Measurements from ENCODE around the gene SSR4. TPM values are rescaled to one million over a fixed set of nuclear protein-coding genes. Genes with fewer than 3 reads are reported as not detected.

SSR4 gene
- total and polyA plus RNA-seq, 2 donors (not counting 1 experiment from before 2014, with no cell fraction given): 141 to 144 TPM

DNA sequence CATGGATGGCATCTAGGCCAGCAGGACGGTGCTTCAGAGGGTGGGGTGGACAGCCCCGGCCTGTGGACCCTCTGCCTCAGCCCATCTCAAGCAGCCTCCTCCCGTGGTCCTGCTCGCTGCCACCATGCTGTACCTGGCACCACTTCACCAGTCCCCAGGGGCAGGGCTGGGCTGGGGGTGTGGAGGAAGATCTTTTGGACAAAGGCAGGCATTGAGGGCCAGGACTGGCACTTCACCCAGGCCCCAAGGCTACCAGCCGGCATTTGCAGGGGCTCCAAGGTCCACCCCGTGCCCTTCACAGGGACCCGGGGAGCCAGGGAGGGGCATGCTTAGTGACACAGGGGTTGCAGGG lies 29.7 kb upstream of the SSR4 start:
- H3K79me2 ChIP-seq (ENCODE audit: control insufficient read depth, insufficient read depth, low read length): no peaks in the 10 kb centered on the region
- H3K4me2 ChIP-seq (ENCODE audit: extremely low read depth, insufficient read depth, low read length): no peak overlapping the region
- H3K9ac ChIP-seq (ENCODE audit: insufficient read depth, low read length): no peak overlapping the region
- H2AFZ ChIP-seq (ENCODE audit: low read length): no peak overlapping the region
- no peak for DNase-seq (ENCODE audit: low read depth in 2 of 2)
- TF ChIP-seq, protein P1, sequence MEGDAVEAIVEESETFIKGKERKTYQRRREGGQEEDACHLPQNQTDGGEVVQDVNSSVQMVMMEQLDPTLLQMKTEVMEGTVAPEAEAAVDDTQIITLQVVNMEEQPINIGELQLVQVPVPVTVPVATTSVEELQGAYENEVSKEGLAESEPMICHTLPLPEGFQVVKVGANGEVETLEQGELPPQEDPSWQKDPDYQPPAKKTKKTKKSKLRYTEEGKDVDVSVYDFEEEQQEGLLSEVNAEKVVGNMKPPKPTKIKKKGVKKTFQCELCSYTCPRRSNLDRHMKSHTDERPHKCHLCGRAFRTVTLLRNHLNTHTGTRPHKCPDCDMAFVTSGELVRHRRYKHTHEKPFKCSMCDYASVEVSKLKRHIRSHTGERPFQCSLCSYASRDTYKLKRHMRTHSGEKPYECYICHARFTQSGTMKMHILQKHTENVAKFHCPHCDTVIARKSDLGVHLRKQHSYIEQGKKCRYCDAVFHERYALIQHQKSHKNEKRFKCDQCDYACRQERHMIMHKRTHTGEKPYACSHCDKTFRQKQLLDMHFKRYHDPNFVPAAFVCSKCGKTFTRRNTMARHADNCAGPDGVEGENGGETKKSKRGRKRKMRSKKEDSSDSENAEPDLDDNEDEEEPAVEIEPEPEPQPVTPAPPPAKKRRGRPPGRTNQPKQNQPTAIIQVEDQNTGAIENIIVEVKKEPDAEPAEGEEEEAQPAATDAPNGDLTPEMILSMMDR (conservative IDR thresholded peaks at IDR 0.05 in 1 of 2, IDR thresholded peaks at IDR 0.05 in 1 of 2; ENCODE audit: low read depth in 1 of 2, low read length in 2 of 2): no peak
- TF ChIP-seq EZH2 (IDR thresholded peaks at IDR 0.05; ENCODE audit: low read length, missing control alignments): no peak
- H3K27me3 ChIP-seq (ENCODE audit: control insufficient read depth, insufficient read depth, low read length): no peaks in the 10 kb centered on the region
- no peak overlapping the region for H3K27ac ChIP-seq (ENCODE audit: insufficient read depth, low read length)
- no peaks in the 10 kb centered on the region for H3K9me3 ChIP-seq (ENCODE audit: control insufficient read depth, insufficient read depth, low read depth, low read length)
- H4K20me1 ChIP-seq (ENCODE audit: control insufficient read depth, extremely low read depth, insufficient read depth, low read length): no peaks in the 10 kb centered on the region
- peaks cover 3% of the 10 kb centered on the region for H3K4me1 ChIP-seq (ENCODE audit: control insufficient read depth, extremely low read depth, insufficient read depth, low read length)
- H3K36me3 ChIP-seq (ENCODE audit: control insufficient read depth, insufficient read depth, low read length): no peaks in the 10 kb centered on the region
- peak overlapping the region in 1 of 4 experiments; percentile 48 for H3K4me3 ChIP-seq (replicated peaks in 1 of 4; ENCODE audit: control extremely low read depth in 1 of 4, insufficient read depth in 1 of 4, low read depth in 3 of 4, low read length in 4 of 4)

DNA sequence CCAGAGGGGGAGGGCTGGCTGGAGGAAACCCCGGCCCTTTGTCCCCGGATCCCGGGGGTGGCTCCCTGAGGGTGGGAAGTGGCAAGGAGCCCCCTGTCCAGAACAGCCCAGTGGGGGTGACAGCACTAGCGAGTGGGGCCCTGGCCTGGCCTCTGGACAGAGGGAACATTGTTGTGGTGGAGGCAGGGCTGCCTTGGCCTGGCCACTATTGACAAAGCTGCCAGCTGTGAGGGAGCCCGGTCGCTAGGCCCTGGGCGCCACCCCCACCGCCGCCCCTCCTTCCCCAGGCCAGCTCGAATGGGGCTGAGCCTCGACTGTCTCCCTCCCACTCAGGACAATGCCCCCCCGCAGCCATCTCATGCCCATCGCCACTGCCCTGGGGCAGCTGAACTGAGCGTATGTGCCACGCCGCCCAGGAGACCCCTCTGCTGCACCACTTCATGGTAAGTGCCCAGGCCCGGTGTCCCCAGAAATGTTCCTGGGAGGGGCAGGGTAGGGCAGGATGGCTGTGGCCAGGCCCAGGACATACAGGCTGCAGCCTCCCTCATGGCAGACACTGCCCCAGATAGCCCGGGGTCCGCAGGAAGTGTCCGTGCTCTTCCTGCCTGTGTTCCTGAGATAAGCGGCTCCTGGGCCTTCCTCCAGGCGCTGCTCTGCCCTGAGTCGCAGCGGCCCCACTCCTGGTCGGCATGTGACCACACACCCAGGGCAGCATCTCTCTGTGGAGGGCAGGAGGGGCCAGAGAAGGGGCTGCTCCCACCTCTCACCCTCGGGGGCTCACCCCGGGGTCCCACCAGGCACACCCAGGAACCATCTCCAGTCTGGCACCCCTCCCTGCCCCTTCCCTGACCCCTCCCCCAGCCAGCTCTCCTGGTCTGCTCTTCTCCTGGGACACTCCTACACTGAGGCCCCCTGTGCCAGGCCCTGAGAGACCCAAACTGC lies 29.1 kb upstream of the SSR4 start:
- TF ChIP-seq, protein P1 (conservative IDR thresholded peaks at IDR 0.05 in 1 of 2, IDR thresholded peaks at IDR 0.05 in 1 of 2; ENCODE audit: low read depth in 1 of 2, low read length in 2 of 2): no peak
- TF ChIP-seq EZH2 (IDR thresholded peaks at IDR 0.05; ENCODE audit: low read length, missing control alignments): no peak
- Histone ChIP-seq H4K20me1 (ENCODE audit: control insufficient read depth, extremely low read depth, insufficient read depth, low read length) (no peaks in the 10 kb centered on the region), H3K36me3 (ENCODE audit: control insufficient read depth, insufficient read depth, low read length) (no peaks in the 10 kb centered on the region), H3K4me1 (ENCODE audit: control insufficient read depth, extremely low read depth, insufficient read depth, low read length) (peaks cover 3% of the 10 kb centered on the region), H3K4me3 (replicated peaks in 1 of 4; ENCODE audit: control extremely low read depth in 1 of 4, insufficient read depth in 1 of 4, low read depth in 3 of 4, low read length in 4 of 4) (peak overlapping the region in 1 of 4 experiments; percentile 22), H3K9ac (ENCODE audit: insufficient read depth, low read length) (no peak overlapping the region), H3K27ac (ENCODE audit: insufficient read depth, low read length) (no peak overlapping the region), H3K27me3 (ENCODE audit: control insufficient read depth, insufficient read depth, low read length) (no peaks in the 10 kb centered on the region), H3K79me2 (ENCODE audit: control insufficient read depth, insufficient read depth, low read length) (no peaks in the 10 kb centered on the region), H2AFZ (ENCODE audit: low read length) (no peak overlapping the region), H3K9me3 (ENCODE audit: control insufficient read depth, insufficient read depth, low read depth, low read length) (no peaks in the 10 kb centered on the region), H3K4me2 (ENCODE audit: extremely low read depth, insufficient read depth, low read length) (peak overlapping the region; percentile 44)
- peak in 1 of 2 donors; percentile 14 for DNase-seq (ENCODE audit: low read depth in 2 of 2)

- TF ChIP-seq, protein P1 (conservative IDR thresholded peaks at IDR 0.05 in 1 of 2, IDR thresholded peaks at IDR 0.05 in 1 of 2; ENCODE audit: low read depth in 1 of 2, low read length in 2 of 2): no peak
- TF ChIP-seq EZH2 (IDR thresholded peaks at IDR 0.05; ENCODE audit: low read length, missing control alignments): no peak
- Histone ChIP-seq H3K27ac (ENCODE audit: insufficient read depth, low read length) (no peak overlapping the region), H2AFZ (ENCODE audit: low read length) (no peak overlapping the region), H4K20me1 (ENCODE audit: control insufficient read depth, extremely low read depth, insufficient read depth, low read length) (no peaks in the 10 kb centered on the region), H3K36me3 (ENCODE audit: control insufficient read depth, insufficient read depth, low read length) (no peaks in the 10 kb centered on the region), H3K4me3 (replicated peaks in 1 of 4; ENCODE audit: control extremely low read depth in 1 of 4, insufficient read depth in 1 of 4, low read depth in 3 of 4, low read length in 4 of 4) (peak overlapping the region in 1 of 4 experiments; percentile 22), H3K79me2 (ENCODE audit: control insufficient read depth, insufficient read depth, low read length) (no peaks in the 10 kb centered on the region), H3K9ac (ENCODE audit: insufficient read depth, low read length) (no peak overlapping the region), H3K4me1 (ENCODE audit: control insufficient read depth, extremely low read depth, insufficient read depth, low read length) (peaks cover 3% of the 10 kb centered on the region), H3K9me3 (ENCODE audit: control insufficient read depth, insufficient read depth, low read depth, low read length) (no peaks in the 10 kb centered on the region), H3K4me2 (ENCODE audit: extremely low read depth, insufficient read depth, low read length) (peak overlapping the region; percentile 44), H3K27me3 (ENCODE audit: control insufficient read depth, insufficient read depth, low read length) (no peaks in the 10 kb centered on the region)
- DNase-seq (ENCODE audit: low read depth in 2 of 2): peak; percentile 67 to 76
Observed at GRCh38 chrX:153766098-153766817, 28.2 kb upstream of the SSR4 start.

Data from fibroblast of lung (primary cell).